LNCAP (cell line): Measurements from ENCODE around the gene SUFU.
A peak's percentile ranks its signal among the peaks of the same experiment; 100 is the strongest.

Experiments
- CTCF ChIP-seq: fragments of 450-650 bp; IDR thresholded peaks from 2 replicates; pipeline ENCODE4 v1.5.1; 2017; ENCODE audit warnings: mild to moderate bottlenecking

Gene SUFU

GRCh38 chr10:102676534-102677315, 173.0 kb downstream of the SUFU start:
- TF ChIP-seq CTCF: no peak

GRCh38 chr10:102677331-102678067, 173.7 kb downstream of the SUFU start:
- no peak for TF ChIP-seq CTCF

- TF ChIP-seq CTCF: no peak
Observed at GRCh38 chr10:102678068-102678400, 174.3 kb downstream of the SUFU start.

- TF ChIP-seq CTCF: peak; percentile 72
Observed at GRCh38 chr10:102678842-102679289, 175.1 kb downstream of the SUFU start.

- no peak for TF ChIP-seq CTCF
Observed at GRCh38 chr10:102679596-102679995, 175.8 kb downstream of the SUFU start.

- no peak for TF ChIP-seq CTCF
Observed at GRCh38 chr10:102681696-102682095, 177.9 kb downstream of the SUFU start.

- no peak for TF ChIP-seq CTCF
Observed at GRCh38 chr10:102682416-102682815, 178.6 kb downstream of the SUFU start.
